HepG2 (cell line): Measurements from ENCODE around the gene TMEM74B. TPM values are rescaled to one million over a fixed set of nuclear protein-coding genes. Genes with fewer than 3 reads are reported as not detected.

Experiments
- CBX5 ChIP-seq: sonication (generic); formaldehyde crosslinking; IDR thresholded peaks from 2 replicates; pipeline ENCODE4 v1.4.0; 2020; ENCODE audit warnings: missing genetic modification reagents, borderline replicate concordance
- GMEB2 ChIP-seq: IDR thresholded peaks from 2 replicates; pipeline ENCODE4 v1.6.1; 2016; ENCODE audit warnings: missing biosample characterization, missing genetic modification reagents, low read depth
- PAX8 ChIP-seq: sonication (generic); formaldehyde crosslinking; IDR thresholded peaks from 2 replicates; pipeline ENCODE4 v1.8.0; 2022; ENCODE audit warnings: mild to moderate bottlenecking, missing genetic modification reagents, borderline replicate concordance
- SNAI1 ChIP-seq: sonication (generic); formaldehyde crosslinking; IDR thresholded peaks from 2 replicates; pipeline ENCODE4 v1.5.0; 2020; ENCODE audit warnings: mild to moderate bottlenecking, missing genetic modification reagents, borderline replicate concordance
- STAG1 ChIP-seq: sonication (generic); formaldehyde crosslinking; IDR thresholded peaks from 2 replicates; pipeline ENCODE4 v1.4.0; 2020; ENCODE audit warnings: missing genetic modification reagents
- ZBTB26 ChIP-seq: IDR thresholded peaks from 2 replicates; pipeline ENCODE4 v1.6.1; 2016; ENCODE audit warnings: missing compliant biosample characterization, missing genetic modification reagents, borderline replicate concordance
- ZBTB7B ChIP-seq: sonication (generic); formaldehyde crosslinking; IDR thresholded peaks from 2 replicates; pipeline ENCODE4 v1.4.0; 2020; ENCODE audit warnings: missing genetic modification reagents
- ZFP36L1 ChIP-seq: sonication (generic); formaldehyde crosslinking; IDR thresholded peaks from 2 replicates; pipeline ENCODE4 v1.8.0; 2022; ENCODE audit warnings: mild to moderate bottlenecking, missing genetic modification reagents, moderate library complexity
- ZNF570 ChIP-seq: sonication (generic); formaldehyde crosslinking; IDR thresholded peaks from 2 replicates; pipeline ENCODE4 v1.4.0; 2020; ENCODE audit warnings: mild to moderate bottlenecking, missing genetic modification reagents, borderline replicate concordance
- ZSCAN21 ChIP-seq: sonication (generic); formaldehyde crosslinking; IDR thresholded peaks from 2 replicates; pipeline ENCODE4 v1.8.0; 2022; ENCODE audit warnings: mild to moderate bottlenecking, missing genetic modification reagents, moderate library complexity, borderline replicate concordance
- polyA plus RNA-seq, 8 experiments: library from polyadenylated mRNA; depleted of rRNA in 3 of 8; stranded (reverse) in 7 of 8; unstranded in 1 of 8; fragments of >200 nt; fragmentation: Illumina TruSeq in 4 of 8; extraction: Trizol in 4 of 8; gene quantifications; 2 replicates each; pipeline versions ENCODE4 v1.2.1 to v1.2.3, GENCODE V29; 2011 to 2016; ENCODE audit warnings: low read depth in 4 of 8, missing spikeins in 1 of 8, mixed read lengths in 1 of 8; ENCODE audit not compliant: insufficient read depth in 1 of 8
- total RNA-seq, 5 experiments: library from RNA; depleted of rRNA; stranded (reverse); fragments of >200 nt; fragmentation: Illumina TruSeq; extraction: Trizol; gene quantifications; 2 replicates each; pipeline ENCODE4 v1.2.3, GENCODE V29; 2016; ENCODE audit warnings: low read depth in 1 of 5

The TMEM74B gene
- total and polyA plus RNA-seq, 2 of the 13 experiments (the other 11 are each of a cell fraction or from before 2014, with no cell fraction given), result 4.7 to 18.4 TPM

DNA sequence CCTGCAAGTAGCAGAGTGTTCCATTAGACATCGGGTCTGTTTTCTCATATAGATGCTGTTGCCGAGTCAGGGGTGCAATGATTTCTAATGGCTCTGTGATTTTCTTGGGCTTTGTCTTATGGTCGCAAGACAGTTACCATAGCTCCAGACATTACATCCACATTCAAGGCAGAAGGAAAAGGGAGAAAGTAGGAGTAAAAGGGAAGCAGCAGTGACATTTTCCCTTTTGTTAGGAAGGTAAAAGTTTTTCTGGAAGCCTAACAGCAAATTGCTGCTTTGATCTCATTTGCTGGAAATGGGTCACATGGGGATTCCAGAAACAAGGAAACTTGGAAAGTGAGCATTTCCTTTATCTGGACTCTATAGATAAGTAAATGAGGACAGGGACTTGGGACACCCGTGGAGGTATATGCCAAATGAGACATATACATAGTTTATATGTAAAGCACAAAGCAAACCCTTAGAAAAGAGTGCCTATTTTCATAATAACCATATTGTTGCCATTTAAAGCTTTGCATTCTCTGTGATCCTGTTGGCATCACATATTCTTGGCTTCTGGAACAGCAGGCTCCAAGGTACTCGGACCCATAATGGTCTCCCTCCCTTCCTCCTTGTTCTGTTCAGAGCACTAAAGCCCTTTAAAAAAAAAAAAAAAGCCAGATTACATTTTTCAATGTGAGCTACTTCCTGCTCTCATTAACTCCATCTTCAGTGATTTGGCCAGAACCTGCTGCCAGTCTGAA, 18.2 kb upstream of the TMEM74B start, which contains the start of gene C20orf202 (continued):
- TF ChIP-seq ZBTB26 (CRISPR knock-in tag), result no peak
- no peak for TF ChIP-seq ZNF570 (CRISPR knock-in tag)
- TF ChIP-seq GMEB2 (CRISPR knock-in tag), result no peak
- TF ChIP-seq ZBTB7B (CRISPR knock-in tag), result no peak
- no peak for TF ChIP-seq PAX8 (CRISPR knock-in tag)
- no peak for TF ChIP-seq CBX5 (CRISPR knock-in tag)
- no peak for TF ChIP-seq SNAI1 (CRISPR knock-in tag)
- TF ChIP-seq STAG1 (CRISPR knock-in tag), result no peak
- no peak for TF ChIP-seq ZSCAN21 (CRISPR knock-in tag)
- no peak for TF ChIP-seq ZFP36L1 (CRISPR knock-in tag)
